Naive B cell (primary cell): ENCODE data around the gene CUBN. TPM values are rescaled to one million over a fixed set of nuclear protein-coding genes. Genes with fewer than 3 reads are reported as not detected.
"Not testable (repeated sequence)": the region's sequence is repeated elsewhere in the genome, so short reads cannot be mapped to it uniquely, and the experiment has no call there.

Experiments
- ATAC-seq, 2 donors: fragments of 150-1000 bp; cut with Tn5 transposase; 2 replicates each; pipeline ENCODE4 v1.10.0; 2021; ENCODE audit warnings: low read depth in 2 of 2, mild to moderate bottlenecking in 2 of 2, moderate library complexity in 2 of 2
- DNase-seq: peaks from one replicate; pipeline ENCODE4 v3.0.0; 2022
- H3K27ac Mint-ChIP-seq, 6 donors: one replicate each; pipeline ENCODE4 v1.8.0; 2020 to 2022; ENCODE audit warnings: mild to moderate bottlenecking in 6 of 6, mixed read lengths in 6 of 6, moderate library complexity in 5 of 6, inconsistent platforms in 2 of 6
- H3K27me3 Mint-ChIP-seq, 3 donors: one replicate each; pipeline ENCODE4 v1.8.0; 2021 to 2022; ENCODE audit warnings: mixed read lengths in 3 of 3, mild to moderate bottlenecking in 1 of 3
- H3K36me3 Mint-ChIP-seq, 2 donors: one replicate each; pipeline ENCODE4 v1.8.0; 2020 to 2022; ENCODE audit warnings: mixed read lengths in 2 of 2, inconsistent platforms in 1 of 2, mild to moderate bottlenecking in 1 of 2
- H3K4me1 Mint-ChIP-seq, 3 donors: one replicate each; pipeline ENCODE4 v1.8.0; 2020 to 2022; ENCODE audit warnings: mixed read lengths in 3 of 3, inconsistent platforms in 1 of 3, mild to moderate bottlenecking in 1 of 3, moderate library complexity in 1 of 3
- H3K4me3 Mint-ChIP-seq, 8 donors: one replicate each; pipeline ENCODE4 v1.8.0; 2020 to 2022; ENCODE audit warnings: mild to moderate bottlenecking in 8 of 8, mixed read lengths in 8 of 8, moderate library complexity in 8 of 8, inconsistent platforms in 2 of 8
- H3K9me3 Mint-ChIP-seq, 7 donors: one replicate each; pipeline ENCODE4 v1.8.0; 2020 to 2022; ENCODE audit warnings: mixed read lengths in 7 of 7, mild to moderate bottlenecking in 5 of 7, inconsistent platforms in 2 of 7, moderate library complexity in 1 of 7
- polyA plus RNA-seq, 6 donors: library from polyadenylated mRNA; unstranded; fragments of 300-500 nt; fragmentation: Illumina TruSeq; gene quantifications; one replicate each; pipeline ENCODE4 v1.2.3, GENCODE V29; 2021; ENCODE audit warnings: low read depth in 6 of 6

CUBN gene
- polyA plus RNA-seq, 6 donors from 2014 or later: 0.07 to 0.51 (median 0.34) TPM; not detected in 1

GRCh38 chr10:17029239-17029580 is 100.4 kb downstream of the CUBN start:
- no peak overlapping the region for H3K4me3 Mint-ChIP-seq
- peaks cover 0 to 7% of the 10 kb centered on the region in 2 donors for H3K36me3 Mint-ChIP-seq
- H3K4me1 Mint-ChIP-seq: peaks cover 0 to 14% (median 5%) of the 10 kb centered on the region in 3 donors
- DNase-seq: no peak
- H3K27me3 Mint-ChIP-seq: no peaks in the 10 kb centered on the region
- H3K27ac Mint-ChIP-seq: peak overlapping the region in 1 of 6 donors; percentile 2
- H3K9me3 Mint-ChIP-seq: no peaks in the 10 kb centered on the region
- ATAC-seq: no peak

DNA sequence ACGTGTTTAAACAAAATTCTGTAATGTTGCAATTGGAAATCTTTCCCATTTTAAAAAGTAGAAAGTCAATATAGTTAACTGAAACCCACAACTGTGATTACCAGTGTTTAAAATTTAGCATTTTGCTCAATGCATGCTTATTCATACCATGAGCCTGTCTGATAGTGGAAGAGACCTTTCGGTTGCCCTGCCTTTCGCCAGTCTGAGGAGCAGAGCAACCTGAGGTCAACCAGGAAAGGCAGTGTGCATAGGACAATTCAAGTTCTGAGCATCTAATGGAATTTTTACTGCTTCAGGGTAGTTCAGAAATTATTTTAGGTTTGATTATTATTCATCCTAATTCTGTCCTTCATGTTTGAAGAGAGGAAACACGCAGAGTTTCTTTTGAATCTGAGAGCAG is 100.8 kb downstream of the CUBN start:
- ATAC-seq (no peak), DNase-seq (no peak)
- Mint-ChIP-seq H3K27me3 (no peaks in the 10 kb centered on the region), H3K27ac (no peak overlapping the region), H3K36me3 (peaks cover 0 to 7% of the 10 kb centered on the region in 2 donors), H3K4me3 (no peak overlapping the region), H3K9me3 (no peaks in the 10 kb centered on the region), H3K4me1 (peaks cover 3 to 18% (median 9%) of the 10 kb centered on the region in 3 donors)

- H3K27me3 Mint-ChIP-seq: no peaks in the 10 kb centered on the region
- DNase-seq (no peak), ATAC-seq (no peak)
- no peak overlapping the region for H3K4me3 Mint-ChIP-seq
- H3K27ac Mint-ChIP-seq: no peak overlapping the region
- no peaks in the 10 kb centered on the region for H3K9me3 Mint-ChIP-seq
- peaks cover 8 to 29% (median 11%) of the 10 kb centered on the region in 3 donors for H3K4me1 Mint-ChIP-seq
- H3K36me3 Mint-ChIP-seq: peaks cover 0 to 7% of the 10 kb centered on the region in 2 donors
Observed at GRCh38 chr10:17026686-17027485, 102.7 kb downstream of the CUBN start.

DNA sequence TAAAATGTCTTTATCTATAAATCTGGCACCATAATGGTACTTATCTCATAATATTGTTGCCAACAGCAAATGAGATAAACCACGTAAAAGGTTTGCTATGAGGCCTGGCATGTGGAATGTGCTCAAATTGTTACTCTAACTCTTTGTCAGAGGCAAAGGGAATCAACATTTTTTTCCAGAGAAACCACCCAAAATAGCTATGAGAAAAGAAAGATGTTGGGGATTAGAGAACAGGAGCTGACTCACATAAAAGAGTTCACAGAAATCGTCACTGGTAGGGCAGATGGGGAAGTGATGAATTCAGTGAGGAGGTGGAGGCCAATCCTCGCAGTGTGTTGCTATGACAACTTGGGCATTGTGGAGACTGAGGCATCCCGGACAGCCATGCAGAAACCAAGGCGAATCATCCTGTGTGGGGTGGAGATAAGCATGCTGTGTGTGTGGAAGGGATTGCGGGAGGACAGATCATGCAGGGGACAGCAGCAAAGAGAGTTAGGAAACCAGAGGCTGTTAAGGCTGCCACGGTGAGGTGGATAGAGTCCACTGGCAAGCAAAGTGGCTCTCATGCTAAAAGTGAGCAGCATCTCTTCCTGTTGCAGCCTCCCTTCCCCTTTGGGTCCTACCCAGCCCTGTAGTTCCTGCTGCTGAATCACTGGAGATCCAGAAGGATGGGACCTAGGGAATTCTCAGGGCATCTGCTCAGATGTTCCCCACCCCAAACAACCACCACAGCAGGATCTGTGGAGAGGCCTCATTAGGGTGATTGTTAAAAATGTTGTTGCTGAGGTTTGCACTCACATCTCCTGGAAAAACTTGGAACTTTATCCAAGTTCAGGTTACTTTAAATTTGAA is 103.9 kb downstream of the CUBN start:
- peaks cover 8 to 29% (median 11%) of the 10 kb centered on the region in 3 donors for H3K4me1 Mint-ChIP-seq
- H3K27me3 Mint-ChIP-seq: no peaks in the 10 kb centered on the region
- ATAC-seq (no peak), DNase-seq (no peak)
- H3K9me3 Mint-ChIP-seq: no peaks in the 10 kb centered on the region
- peak overlapping the region in 1 of 8 donors; percentile 20 for H3K4me3 Mint-ChIP-seq
- H3K36me3 Mint-ChIP-seq: peaks cover 0 to 7% of the 10 kb centered on the region in 2 donors
- H3K27ac Mint-ChIP-seq: no peak overlapping the region

DNA sequence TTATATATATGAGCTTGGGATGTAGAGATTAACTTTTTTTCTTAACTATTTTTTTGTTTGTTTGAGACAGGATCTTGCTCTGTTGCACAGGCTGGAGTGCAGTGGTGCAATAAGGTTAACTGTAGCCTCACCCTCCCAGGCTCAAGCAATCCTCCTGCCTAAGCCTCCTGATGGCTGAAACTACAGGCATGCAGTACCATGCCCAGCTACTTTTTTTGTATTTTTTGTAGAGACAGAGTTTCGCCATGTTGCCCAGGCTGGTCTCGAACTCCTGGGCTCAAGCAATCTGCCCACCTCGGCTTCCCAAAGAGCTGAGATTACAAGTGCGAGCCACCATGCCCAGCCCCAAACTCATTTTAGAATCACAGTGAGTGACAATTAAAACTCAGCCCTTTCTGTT is 105.2 kb downstream of the CUBN start:
- Mint-ChIP-seq H3K36me3 (peaks cover 0 to 11% of the 10 kb centered on the region in 2 donors), H3K9me3 (peaks cover 0 to 2% (median 0%) of the 10 kb centered on the region in 7 donors), H3K4me3 (no peak overlapping the region), H3K27ac (no peak overlapping the region), H3K27me3 (no peaks in the 10 kb centered on the region), H3K4me1 (peaks cover 8 to 24% (median 11%) of the 10 kb centered on the region in 3 donors)
- no peak for DNase-seq
- no peak for ATAC-seq

DNA sequence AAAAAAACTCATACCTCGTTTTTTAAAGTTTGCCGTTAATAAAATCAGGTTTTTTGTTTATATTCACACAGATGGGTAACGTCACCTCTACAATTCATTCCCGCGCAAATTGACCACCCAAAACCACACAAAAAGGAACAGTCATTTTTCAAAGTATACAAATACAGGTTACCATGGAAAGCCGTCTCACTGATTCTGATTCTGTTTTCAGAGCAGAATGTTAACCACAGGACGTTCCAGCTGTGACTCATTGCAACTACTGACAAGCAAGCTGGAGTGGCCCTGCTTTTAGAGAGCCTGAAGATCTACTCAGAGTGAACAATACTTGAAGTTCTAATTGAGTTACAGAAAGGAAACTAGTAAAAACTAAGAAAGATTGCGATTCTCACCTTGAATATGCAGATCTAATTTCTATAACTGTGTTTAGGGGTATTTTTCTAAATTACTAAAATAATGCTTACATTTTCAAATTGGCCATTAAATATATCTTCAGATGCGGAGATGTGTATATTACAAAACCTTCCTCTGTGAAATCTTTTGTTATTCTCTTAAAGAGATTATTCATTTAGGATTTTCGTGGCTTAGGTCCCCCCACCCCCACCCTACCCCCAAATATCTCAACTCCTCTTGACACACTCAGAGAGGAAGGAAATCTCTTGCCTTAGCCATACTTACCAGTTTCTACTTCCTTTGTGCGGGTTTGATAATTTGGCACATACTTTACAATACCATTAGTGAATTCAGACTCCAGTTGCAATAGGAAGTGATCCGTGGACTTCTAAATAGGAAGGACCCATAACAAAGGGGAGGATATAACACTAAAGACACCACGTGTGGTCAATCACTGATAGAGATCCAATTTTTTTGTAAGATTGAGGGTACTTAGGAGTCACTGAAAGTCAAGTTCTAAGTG is 106.0 kb downstream of the CUBN start:
- ATAC-seq (peak; percentile 64 to 74), DNase-seq (peak; percentile 5)
- Mint-ChIP-seq H3K4me1 (peaks cover 8 to 16% (median 11%) of the 10 kb centered on the region in 3 donors), H3K9me3 (peaks cover 0 to 7% (median 3%) of the 10 kb centered on the region in 7 donors), H3K27ac (peak overlapping the region in 2 of 6 donors; percentile 22 to 42), H3K4me3 (no peak overlapping the region), H3K36me3 (peaks cover 0 to 16% of the 10 kb centered on the region in 2 donors), H3K27me3 (no peaks in the 10 kb centered on the region)

DNA sequence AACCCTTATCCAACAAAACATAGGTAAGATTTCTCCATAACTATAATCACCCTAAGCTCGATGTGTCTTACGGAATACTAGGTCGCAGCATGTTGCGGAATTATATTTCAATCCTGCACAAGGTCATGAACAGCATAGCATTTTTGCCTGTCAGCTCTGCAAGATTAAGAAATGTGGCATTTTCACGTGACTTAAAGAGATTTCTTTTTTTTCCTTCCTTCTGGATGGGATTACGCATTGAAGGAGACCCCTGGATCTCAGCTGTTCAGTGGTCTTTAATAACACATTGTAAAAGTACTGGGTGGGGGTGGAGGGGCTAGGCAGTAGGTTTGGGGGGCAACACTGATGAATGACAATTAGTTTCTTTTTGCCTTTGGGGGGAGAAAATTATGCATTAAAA is 106.7 kb downstream of the CUBN start:
- Mint-ChIP-seq H3K9me3 (peaks cover 0 to 13% (median 4%) of the 10 kb centered on the region in 7 donors), H3K36me3 (peaks cover 0 to 16% of the 10 kb centered on the region in 2 donors), H3K4me3 (no peak overlapping the region), H3K27me3 (no peaks in the 10 kb centered on the region), H3K27ac (peak overlapping the region in 1 of 6 donors; percentile 22), H3K4me1 (peaks cover 8 to 16% (median 11%) of the 10 kb centered on the region in 3 donors)
- DNase-seq (no peak), ATAC-seq (no peak)

DNA sequence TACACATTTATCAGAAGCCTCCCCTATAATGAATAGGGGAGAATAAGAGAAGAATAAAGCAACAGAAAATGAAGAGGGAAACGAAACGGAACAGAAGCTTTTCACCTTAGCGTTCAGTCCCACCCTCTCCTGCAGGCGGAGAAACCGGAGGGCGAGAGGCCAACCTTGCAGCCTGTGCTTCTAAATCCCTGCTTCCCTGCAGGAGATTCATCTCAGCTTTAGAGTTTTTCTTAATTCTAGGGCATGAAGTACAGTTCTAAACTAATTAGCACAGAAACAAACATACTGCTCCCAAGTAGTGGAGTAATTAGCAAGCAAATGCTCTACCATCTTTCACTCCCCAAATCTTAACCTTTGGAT is 107.2 kb downstream of the CUBN start:
- ATAC-seq: no peak
- Mint-ChIP-seq H3K36me3 (peaks cover 0 to 16% of the 10 kb centered on the region in 2 donors), H3K27me3 (no peaks in the 10 kb centered on the region), H3K4me1 (peaks cover 8 to 16% (median 11%) of the 10 kb centered on the region in 3 donors), H3K4me3 (no peak overlapping the region), H3K27ac (no peak overlapping the region), H3K9me3 (peaks cover 0 to 13% (median 4%) of the 10 kb centered on the region in 7 donors)
- DNase-seq: no peak

DNA sequence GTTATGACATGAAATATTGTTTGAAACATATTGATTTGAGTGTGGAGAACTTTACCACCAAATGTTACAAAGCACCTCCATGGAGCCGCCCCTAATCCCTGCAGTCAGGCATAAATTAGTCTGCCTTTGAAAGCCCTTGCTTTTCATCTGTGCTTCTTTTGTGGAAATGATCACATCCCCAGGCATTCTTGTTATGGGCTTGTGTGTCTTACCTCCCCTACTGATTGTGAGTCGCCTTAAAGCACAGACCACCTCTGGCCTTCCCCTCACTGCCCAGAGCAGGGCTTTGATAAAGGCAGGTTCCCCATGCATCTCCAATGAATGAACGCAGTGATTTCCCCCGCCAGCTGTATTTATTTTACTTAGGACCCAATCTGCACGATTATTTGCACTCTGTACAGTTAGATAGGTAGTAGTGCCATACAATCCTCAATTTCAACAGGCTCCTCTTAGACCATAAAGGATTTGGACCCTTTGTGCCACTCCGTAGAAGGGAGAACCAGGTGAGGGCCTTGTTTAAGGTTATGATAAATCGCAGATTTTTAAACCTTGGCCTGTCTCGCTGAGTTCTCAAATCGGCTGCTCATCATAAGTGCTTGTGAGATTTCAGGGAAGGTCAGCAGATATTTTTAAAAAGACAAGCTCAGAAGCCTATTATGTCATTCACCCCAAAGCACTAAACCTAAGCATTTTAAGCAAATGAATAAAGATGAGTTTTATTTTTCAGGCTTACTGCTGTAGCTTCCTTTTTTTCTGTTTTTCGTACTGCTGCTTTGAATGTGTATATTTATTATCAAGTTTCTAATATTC is 107.8 kb downstream of the CUBN start:
- H3K27me3 Mint-ChIP-seq: no peaks in the 10 kb centered on the region
- peaks cover 0 to 16% of the 10 kb centered on the region in 2 donors for H3K36me3 Mint-ChIP-seq
- ATAC-seq (no peak), DNase-seq (no peak)
- H3K9me3 Mint-ChIP-seq: peaks cover 0 to 13% (median 4%) of the 10 kb centered on the region in 7 donors
- H3K27ac Mint-ChIP-seq: peak overlapping the region in 1 of 6 donors; percentile 53
- no peak overlapping the region for H3K4me3 Mint-ChIP-seq
- H3K4me1 Mint-ChIP-seq: peaks cover 8 to 16% (median 11%) of the 10 kb centered on the region in 3 donors

DNA sequence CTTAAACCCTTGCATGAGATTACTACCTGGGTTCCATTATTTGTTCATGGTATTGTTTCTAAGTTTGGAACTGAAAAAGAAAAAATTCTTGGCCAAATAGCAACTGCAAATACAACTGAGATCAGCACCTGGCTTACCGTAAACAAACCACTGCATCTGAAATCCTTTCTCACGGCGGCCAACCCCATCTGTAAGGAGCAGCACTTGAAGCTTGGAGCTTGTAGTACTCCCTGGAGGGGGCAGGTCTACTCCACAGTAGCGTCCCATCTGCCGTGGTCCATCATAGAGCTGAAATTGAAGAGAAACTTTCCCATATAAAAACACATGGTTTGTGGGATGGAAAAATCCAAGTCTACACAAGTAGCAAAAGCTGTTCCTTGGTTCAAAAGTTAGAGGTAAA is 109.9 kb downstream of the CUBN start:
- Mint-ChIP-seq H3K27ac (no peak overlapping the region), H3K27me3 (no peaks in the 10 kb centered on the region)
- ATAC-seq: no peak

DNA sequence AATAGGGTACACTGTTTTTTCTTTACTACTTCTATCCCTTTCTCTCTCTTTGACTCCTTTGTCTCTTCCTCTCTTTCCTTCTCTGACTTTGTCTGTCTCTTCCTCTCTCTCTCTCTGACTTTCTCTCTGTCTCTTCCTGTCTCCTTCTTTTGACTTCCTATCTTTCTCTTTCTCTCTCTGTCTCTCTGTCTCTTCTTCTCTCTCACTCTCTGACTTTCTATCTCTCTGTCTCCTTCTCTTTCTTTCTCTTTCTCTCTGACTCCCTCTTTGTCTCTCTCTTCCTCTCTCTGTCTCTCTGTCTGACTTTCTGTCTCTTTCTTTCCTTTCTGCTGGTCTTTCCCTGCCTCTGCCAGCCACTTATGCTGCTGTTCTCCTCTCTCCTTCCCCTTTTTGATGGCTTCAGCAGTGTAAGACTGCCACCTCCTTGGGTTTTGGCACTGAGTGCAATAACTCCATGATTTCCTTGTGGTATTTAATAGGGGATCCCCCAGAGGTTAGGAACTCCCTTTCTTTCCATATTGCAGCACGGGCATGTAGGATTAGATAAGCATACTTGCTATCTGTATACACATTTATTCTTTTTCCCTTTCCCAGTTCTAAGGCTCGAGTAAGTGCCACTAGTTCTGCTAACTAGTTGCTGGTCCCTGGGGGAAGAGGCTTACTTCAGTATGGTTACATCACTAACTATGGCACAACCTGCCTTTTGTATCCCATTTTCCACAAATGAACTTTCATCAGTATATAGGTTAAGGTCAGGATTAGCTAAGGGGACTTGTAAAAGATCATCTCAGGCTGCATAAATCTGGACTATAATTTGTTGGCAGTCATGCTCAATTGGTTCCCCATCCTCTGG is 116.3 kb downstream of the CUBN start:
- H3K36me3 Mint-ChIP-seq: peaks cover 15 to 20% of the 10 kb centered on the region in 2 donors
- not testable (repeated sequence) for H3K4me1 Mint-ChIP-seq, ATAC-seq, DNase-seq, H3K9me3 Mint-ChIP-seq, H3K4me3 Mint-ChIP-seq, H3K27me3 Mint-ChIP-seq
- H3K27ac Mint-ChIP-seq: peak overlapping the region in 1 of 6 donors; percentile 24

More for the DNA sequence above, 109.9 kb downstream of the CUBN start:
- Mint-ChIP-seq H3K4me1 (peaks cover 8 to 14% (median 11%) of the 10 kb centered on the region in 3 donors), H3K4me3 (no peak overlapping the region), H3K36me3 (peaks cover 0 to 9% of the 10 kb centered on the region in 2 donors), H3K9me3 (peaks cover 0 to 13% (median 4%) of the 10 kb centered on the region in 7 donors)
- no peak for DNase-seq
